ENCODE results near the gene ACP6.

DNA sequence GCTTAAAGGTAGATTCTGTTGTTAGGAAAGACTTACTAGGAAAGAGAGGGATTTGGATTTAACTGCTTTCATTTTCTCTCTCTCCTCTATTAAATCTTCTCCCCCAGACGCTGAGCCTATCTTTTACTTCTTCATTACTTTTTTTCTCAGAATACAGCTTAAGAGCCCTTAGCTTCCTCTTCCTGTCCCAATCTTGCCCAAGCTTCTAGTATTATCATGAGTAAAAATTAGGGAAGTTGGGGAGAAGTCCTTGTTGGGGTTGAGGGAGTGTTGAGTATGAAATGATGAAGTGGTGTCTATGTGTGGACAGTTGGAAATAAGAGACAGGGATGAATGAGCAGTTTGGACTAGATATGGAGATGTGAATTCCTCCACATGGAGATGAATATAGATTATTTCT, 35.0 kb downstream of the ACP6 start:
- TF ChIP-seq POLR2A (IDR thresholded peaks at IDR 0.05; ENCODE audit: insufficient read depth in 1 of 2, low read depth in 2 of 2, low read length in 2 of 2) (no peak), MED13 (CRISPR knock-in tag; IDR thresholded peaks at IDR 0.05) (no peak), MXI1 (IDR thresholded peaks at IDR 0.05; ENCODE audit: borderline replicate concordance, low read depth, low read length) (no peak), TCF7L2 (IDR thresholded peaks at IDR 0.05; ENCODE audit: low read depth, low read length) (no peak), ZNF121 (CRISPR knock-in tag; IDR thresholded peaks at IDR 0.05) (no peak), REPIN1 (CRISPR knock-in tag; IDR thresholded peaks at IDR 0.05; ENCODE audit: borderline replicate concordance, low read depth) (no peak), SIN3B (IDR thresholded peaks at IDR 0.05; ENCODE audit: low read length) (no peak), ZNF691 (CRISPR knock-in tag; IDR thresholded peaks at IDR 0.05; ENCODE audit: borderline replicate concordance, low read depth) (no peak), IRF1 (CRISPR knock-in tag; IDR thresholded peaks at IDR 0.05; ENCODE audit: low read depth) (no peak), RAD21 (CRISPR knock-in tag; IDR thresholded peaks at IDR 0.05) (no peak), POLR2AphosphoS5 (IDR thresholded peaks at IDR 0.05; ENCODE audit: low read depth, low read length) (no peak), JUND (CRISPR knock-in tag; IDR thresholded peaks at IDR 0.05) (no peak), RFX5 (IDR thresholded peaks at IDR 0.05; ENCODE audit: low read depth, low read length) (no peak)
